ENCODE measurements around the gene PRKAG2. TPM values are rescaled to one million over a fixed set of nuclear protein-coding genes. Genes with fewer than 3 reads are reported as not detected.

The PRKAG2 gene
- total and polyA plus RNA-seq, 10 donors = 15.8 to 50.9 (median 32.8) TPM

DNA sequence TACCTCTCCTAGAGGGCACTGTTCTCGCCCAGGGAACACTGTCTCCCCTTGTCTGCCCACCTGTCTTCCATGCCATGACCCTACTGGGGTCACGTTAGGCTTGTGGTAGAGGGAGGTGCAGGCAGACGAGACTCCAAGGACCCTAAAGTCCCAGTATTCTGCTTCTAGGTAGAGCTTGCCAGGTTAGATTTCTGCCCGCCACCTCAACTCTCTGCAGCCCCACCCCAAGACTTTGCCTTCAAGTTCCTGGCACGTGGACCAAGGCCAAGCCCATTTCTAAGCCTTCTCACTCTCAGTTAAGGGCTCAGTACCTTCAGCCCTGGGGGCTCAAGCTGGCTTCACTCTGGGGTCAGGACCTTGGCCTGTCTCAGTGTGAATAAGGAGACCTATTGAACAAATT lies 16.1 kb downstream of the PRKAG2 start:
- peaks cover 0 to 28% (median 10%) of the 10 kb centered on the region in 6 donors for H3K4me1 ChIP-seq
- TF ChIP-seq POLR2A (IDR thresholded peaks at IDR 0.05) (no peak), POLR2AphosphoS5 (IDR thresholded peaks at IDR 0.05) (no peak)
- TF ChIP-seq, protein P1, sequence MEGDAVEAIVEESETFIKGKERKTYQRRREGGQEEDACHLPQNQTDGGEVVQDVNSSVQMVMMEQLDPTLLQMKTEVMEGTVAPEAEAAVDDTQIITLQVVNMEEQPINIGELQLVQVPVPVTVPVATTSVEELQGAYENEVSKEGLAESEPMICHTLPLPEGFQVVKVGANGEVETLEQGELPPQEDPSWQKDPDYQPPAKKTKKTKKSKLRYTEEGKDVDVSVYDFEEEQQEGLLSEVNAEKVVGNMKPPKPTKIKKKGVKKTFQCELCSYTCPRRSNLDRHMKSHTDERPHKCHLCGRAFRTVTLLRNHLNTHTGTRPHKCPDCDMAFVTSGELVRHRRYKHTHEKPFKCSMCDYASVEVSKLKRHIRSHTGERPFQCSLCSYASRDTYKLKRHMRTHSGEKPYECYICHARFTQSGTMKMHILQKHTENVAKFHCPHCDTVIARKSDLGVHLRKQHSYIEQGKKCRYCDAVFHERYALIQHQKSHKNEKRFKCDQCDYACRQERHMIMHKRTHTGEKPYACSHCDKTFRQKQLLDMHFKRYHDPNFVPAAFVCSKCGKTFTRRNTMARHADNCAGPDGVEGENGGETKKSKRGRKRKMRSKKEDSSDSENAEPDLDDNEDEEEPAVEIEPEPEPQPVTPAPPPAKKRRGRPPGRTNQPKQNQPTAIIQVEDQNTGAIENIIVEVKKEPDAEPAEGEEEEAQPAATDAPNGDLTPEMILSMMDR (IDR thresholded peaks at IDR 0.05 in 8 of 11, conservative IDR thresholded peaks at IDR 0.05 in 3 of 11) = no peak
- H3K9me3 ChIP-seq = no peaks in the 10 kb centered on the region
- H3K36me3 ChIP-seq = peaks cover 0 to 15% (median 0%) of the 10 kb centered on the region in 6 donors
- H3K27me3 ChIP-seq (replicated peaks in 1 of 7) = no peaks in the 10 kb centered on the region
- no peak overlapping the region for H3K27ac ChIP-seq
- 84 to 93% (median 89%) methylated on average over 5 of the region's 5 CpGs for WGBS, 5 donors
- no peak overlapping the region for H3K4me3 ChIP-seq
- no peak for DNase-seq
- intact Hi-C loops (cut with DNase I; ENCODE audit: low total_unique reads) = no loop called here

DNA sequence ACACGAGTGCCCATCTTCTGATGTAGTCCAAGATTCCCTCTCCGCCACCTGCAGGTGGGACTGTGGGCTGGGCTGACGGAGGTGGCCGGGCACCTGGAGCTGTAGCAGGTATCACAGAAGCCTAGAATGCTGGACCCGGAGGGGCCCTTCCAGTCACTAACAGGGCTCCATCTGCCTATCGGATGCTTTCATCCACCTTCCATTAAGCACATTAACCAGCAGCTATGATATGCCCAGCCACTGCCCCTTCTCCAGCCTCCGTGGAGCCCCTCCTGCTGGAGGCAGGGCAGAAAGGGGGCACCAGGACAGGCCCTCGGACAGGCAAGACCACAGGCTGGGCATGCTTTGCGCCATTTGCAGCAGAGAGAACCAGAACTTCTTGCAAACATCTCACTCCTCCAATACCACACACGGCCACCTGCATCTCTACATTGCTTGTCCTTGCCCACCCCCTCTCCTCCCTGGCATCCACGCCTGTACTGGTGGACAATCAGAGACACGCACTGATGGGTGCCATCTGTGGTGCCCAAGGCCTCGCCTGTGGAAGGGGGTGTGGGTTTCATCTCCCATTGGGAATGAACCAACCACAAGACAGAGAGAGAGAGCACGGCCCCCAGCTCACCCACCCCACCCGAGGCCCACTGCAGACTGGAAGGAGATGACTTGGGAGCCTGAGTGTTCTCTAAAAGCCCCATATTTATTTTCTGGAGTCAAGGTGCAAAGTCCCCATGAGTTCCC lies 16.8 kb downstream of the PRKAG2 start:
- Histone ChIP-seq H3K27me3 (replicated peaks in 1 of 7) (no peaks in the 10 kb centered on the region), H3K4me3 (no peak overlapping the region), H3K9me3 (no peaks in the 10 kb centered on the region), H3K27ac (no peak overlapping the region), H3K36me3 (peaks cover 0 to 15% (median 0%) of the 10 kb centered on the region in 6 donors), H3K4me1 (peaks cover 0 to 29% (median 10%) of the 10 kb centered on the region in 6 donors)
- WGBS, 5 donors = 90 to 96% (median 93%) methylated on average over 15 of the region's 15 CpGs
- intact Hi-C loops (cut with DNase I; ENCODE audit: low total_unique reads) = no loop called here
- no peak for DNase-seq
- TF ChIP-seq, protein P1 (IDR thresholded peaks at IDR 0.05 in 8 of 11, conservative IDR thresholded peaks at IDR 0.05 in 3 of 11) = no peak
- TF ChIP-seq POLR2A (IDR thresholded peaks at IDR 0.05) = no peak
- no peak for TF ChIP-seq POLR2AphosphoS5 (IDR thresholded peaks at IDR 0.05)

DNA sequence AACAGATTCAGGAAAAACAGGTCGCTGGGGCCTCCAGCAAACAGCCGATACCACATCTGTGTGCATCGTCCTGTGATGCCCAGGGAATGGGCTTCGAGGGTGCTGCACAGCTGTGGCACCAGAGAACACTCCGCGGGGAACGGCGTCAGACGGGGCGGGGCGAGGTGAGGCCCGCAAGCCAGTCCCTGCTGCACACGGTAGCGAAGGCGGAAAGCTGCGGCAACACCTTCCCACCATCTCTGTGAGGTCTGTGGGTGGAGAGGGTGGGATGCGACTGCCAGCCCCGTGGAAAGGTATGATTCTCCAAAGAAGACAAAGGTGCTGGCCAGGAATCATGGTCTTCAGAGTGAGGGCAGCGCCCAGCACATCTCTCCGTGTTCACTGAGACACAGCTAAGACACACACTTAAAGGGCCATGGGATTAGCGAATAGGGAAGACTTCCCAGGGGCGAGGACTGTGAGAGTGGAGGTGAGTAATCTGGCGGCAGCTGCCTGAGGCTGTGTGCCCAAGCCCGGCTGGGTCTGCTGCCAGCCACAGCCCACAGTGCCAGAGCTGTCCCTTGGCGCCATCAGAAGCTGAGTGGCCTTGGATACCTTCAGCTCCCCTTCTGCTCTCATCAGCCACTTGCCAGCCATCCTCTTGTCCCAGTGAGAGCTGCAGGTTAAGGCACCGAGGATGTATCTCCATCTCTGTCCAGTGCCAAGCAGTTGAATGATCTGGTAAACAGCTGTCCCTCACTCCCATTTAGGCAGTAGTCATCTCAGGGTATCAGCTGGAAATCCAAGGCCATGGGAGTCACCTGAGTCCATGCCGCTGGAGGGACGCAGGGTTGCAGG lies 17.6 kb downstream of the PRKAG2 start:
- intact Hi-C loops (cut with DNase I; ENCODE audit: low total_unique reads) = no loop called here
- 90 to 94% (median 91%) methylated on average over 26 to 28 of the region's 28 CpGs for WGBS, 5 donors
- no peak for TF ChIP-seq POLR2A (IDR thresholded peaks at IDR 0.05)
- TF ChIP-seq POLR2AphosphoS5 (IDR thresholded peaks at IDR 0.05) = no peak
- TF ChIP-seq, protein P1 (IDR thresholded peaks at IDR 0.05 in 8 of 11, conservative IDR thresholded peaks at IDR 0.05 in 3 of 11) = no peak
- no peak for DNase-seq
- H3K4me1 ChIP-seq = peaks cover 0 to 24% (median 8%) of the 10 kb centered on the region in 6 donors
- H3K9me3 ChIP-seq = no peaks in the 10 kb centered on the region
- H3K27ac ChIP-seq = no peak overlapping the region
- H3K36me3 ChIP-seq = peaks cover 0 to 15% (median 0%) of the 10 kb centered on the region in 6 donors
- H3K4me3 ChIP-seq = no peak overlapping the region
- H3K27me3 ChIP-seq (replicated peaks in 1 of 7) = no peaks in the 10 kb centered on the region

DNA sequence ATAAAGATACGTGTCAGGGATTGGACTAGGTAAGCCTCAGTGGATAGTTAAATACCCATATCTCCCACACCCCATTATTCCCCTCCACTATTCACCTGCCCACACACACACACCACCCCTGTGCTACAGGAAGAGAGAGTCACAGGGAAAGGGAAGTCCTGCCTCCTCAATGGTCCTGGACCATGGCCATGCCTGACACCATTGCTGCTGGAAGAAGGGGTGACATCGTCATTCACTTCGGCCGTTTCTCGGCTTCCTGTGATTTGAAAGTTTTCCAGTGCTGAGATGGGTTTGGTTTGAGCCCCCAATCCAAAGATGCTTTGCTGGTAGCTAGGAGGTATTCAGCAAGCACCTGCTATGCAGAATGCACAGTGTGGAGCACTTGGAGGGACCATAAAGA lies 18.5 kb downstream of the PRKAG2 start:
- TF ChIP-seq POLR2AphosphoS5 (IDR thresholded peaks at IDR 0.05) (no peak), POLR2A (IDR thresholded peaks at IDR 0.05) (no peak)
- TF ChIP-seq, protein P1 (IDR thresholded peaks at IDR 0.05 in 8 of 11, conservative IDR thresholded peaks at IDR 0.05 in 3 of 11) = no peak
- 77 to 89% (median 80%) methylated on average over 5 of the region's 5 CpGs for WGBS, 5 donors
- DNase-seq = peak; percentile 32
- Histone ChIP-seq H3K9me3 (no peaks in the 10 kb centered on the region), H3K4me3 (no peak overlapping the region), H3K36me3 (peaks cover 0 to 15% (median 0%) of the 10 kb centered on the region in 6 donors), H3K4me1 (peaks cover 0 to 21% (median 1%) of the 10 kb centered on the region in 6 donors), H3K27ac (no peak overlapping the region), H3K27me3 (replicated peaks in 1 of 7) (no peaks in the 10 kb centered on the region)
- intact Hi-C loops (cut with DNase I; ENCODE audit: low total_unique reads) = no loop called here
